ENCODE results near the gene GORASP2. TPM values are rescaled to one million over a fixed set of nuclear protein-coding genes. Genes with fewer than 3 reads are reported as not detected.

The GORASP2 gene
- total and polyA plus RNA-seq, 2 donors (not counting 1 experiment from before 2014, with no cell fraction given): 28.2 to 228 TPM

- H4K20me1 ChIP-seq (ENCODE audit: control insufficient read depth, extremely low read depth, insufficient read depth, low read length): peaks cover 2% of the 10 kb centered on the region
- no peak for DNase-seq (ENCODE audit: low read depth in 2 of 2)
- H3K9ac ChIP-seq (ENCODE audit: insufficient read depth, low read length): no peak overlapping the region
- H3K4me2 ChIP-seq (ENCODE audit: extremely low read depth, insufficient read depth, low read length): no peak overlapping the region
- TF ChIP-seq EZH2 (IDR thresholded peaks at IDR 0.05; ENCODE audit: low read length, missing control alignments): no peak
- no peak for TF ChIP-seq CTCF (conservative IDR thresholded peaks at IDR 0.05 in 1 of 2, IDR thresholded peaks at IDR 0.05 in 1 of 2; ENCODE audit: low read depth in 1 of 2, low read length in 2 of 2)
- H3K27me3 ChIP-seq (ENCODE audit: control insufficient read depth, insufficient read depth, low read length): no peaks in the 10 kb centered on the region
- H3K79me2 ChIP-seq (ENCODE audit: control insufficient read depth, insufficient read depth, low read length): peaks cover 26% of the 10 kb centered on the region
- peaks cover 12% of the 10 kb centered on the region for H3K36me3 ChIP-seq (ENCODE audit: control insufficient read depth, insufficient read depth, low read length)
- H3K4me3 ChIP-seq (replicated peaks in 1 of 4; ENCODE audit: control extremely low read depth in 1 of 4, insufficient read depth in 1 of 4, low read depth in 3 of 4, low read length in 4 of 4): no peak overlapping the region
- H3K4me1 ChIP-seq (ENCODE audit: control insufficient read depth, extremely low read depth, insufficient read depth, low read length): no peaks in the 10 kb centered on the region
- H2AFZ ChIP-seq (ENCODE audit: low read length): no peak overlapping the region
- no peaks in the 10 kb centered on the region for H3K9me3 ChIP-seq (ENCODE audit: control insufficient read depth, insufficient read depth, low read depth, low read length)
- H3K27ac ChIP-seq (ENCODE audit: insufficient read depth, low read length): no peak overlapping the region
These were observed 21.2 kb downstream of the GORASP2 start for GRCh38 chr2:170950221-170950761.

DNA sequence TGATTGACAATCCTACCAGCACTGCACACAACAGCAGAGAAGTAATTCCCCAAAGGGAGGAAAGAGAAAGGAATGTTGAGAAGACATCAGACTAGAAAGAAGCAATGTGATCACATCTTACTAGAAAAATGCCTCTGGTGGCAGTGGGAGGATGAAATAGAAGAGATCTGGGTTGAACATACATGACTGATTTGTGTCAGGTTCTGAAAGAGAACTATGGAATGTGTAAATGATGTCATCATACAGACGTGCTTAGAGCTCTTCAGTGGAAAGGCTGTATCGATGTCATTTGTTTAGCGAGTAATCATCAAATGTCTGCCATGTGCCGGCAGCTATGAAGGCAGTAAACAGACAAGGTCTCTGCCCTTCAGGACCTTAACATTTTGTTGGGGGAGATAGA, 24.9 kb downstream of the GORASP2 start:
- Histone ChIP-seq H3K4me1 (ENCODE audit: control insufficient read depth, extremely low read depth, insufficient read depth, low read length) (no peaks in the 10 kb centered on the region), H3K79me2 (ENCODE audit: control insufficient read depth, insufficient read depth, low read length) (no peaks in the 10 kb centered on the region), H3K27me3 (ENCODE audit: control insufficient read depth, insufficient read depth, low read length) (no peaks in the 10 kb centered on the region), H3K4me3 (replicated peaks in 1 of 4; ENCODE audit: control extremely low read depth in 1 of 4, insufficient read depth in 1 of 4, low read depth in 3 of 4, low read length in 4 of 4) (no peak overlapping the region), H2AFZ (ENCODE audit: low read length) (no peak overlapping the region), H3K9me3 (ENCODE audit: control insufficient read depth, insufficient read depth, low read depth, low read length) (no peaks in the 10 kb centered on the region), H4K20me1 (ENCODE audit: control insufficient read depth, extremely low read depth, insufficient read depth, low read length) (no peaks in the 10 kb centered on the region), H3K4me2 (ENCODE audit: extremely low read depth, insufficient read depth, low read length) (no peak overlapping the region), H3K27ac (ENCODE audit: insufficient read depth, low read length) (no peak overlapping the region), H3K9ac (ENCODE audit: insufficient read depth, low read length) (no peak overlapping the region), H3K36me3 (ENCODE audit: control insufficient read depth, insufficient read depth, low read length) (peaks cover 15% of the 10 kb centered on the region)
- peak in 1 of 2 donors; percentile 14 for DNase-seq (ENCODE audit: low read depth in 2 of 2)
- no peak for TF ChIP-seq CTCF (conservative IDR thresholded peaks at IDR 0.05 in 1 of 2, IDR thresholded peaks at IDR 0.05 in 1 of 2; ENCODE audit: low read depth in 1 of 2, low read length in 2 of 2)
- TF ChIP-seq EZH2 (IDR thresholded peaks at IDR 0.05; ENCODE audit: low read length, missing control alignments): no peak

GRCh38 chr2:170963386-170963785, 34.3 kb downstream of the GORASP2 start:
- DNase-seq (ENCODE audit: low read depth in 2 of 2): no peak
- H3K4me1 ChIP-seq (ENCODE audit: control insufficient read depth, extremely low read depth, insufficient read depth, low read length): no peaks in the 10 kb centered on the region
- H3K36me3 ChIP-seq (ENCODE audit: control insufficient read depth, insufficient read depth, low read length): peaks cover 16% of the 10 kb centered on the region
- TF ChIP-seq EZH2 (IDR thresholded peaks at IDR 0.05; ENCODE audit: low read length, missing control alignments) (no peak), CTCF (conservative IDR thresholded peaks at IDR 0.05 in 1 of 2, IDR thresholded peaks at IDR 0.05 in 1 of 2; ENCODE audit: low read depth in 1 of 2, low read length in 2 of 2) (no peak)
- no peak overlapping the region for H3K27ac ChIP-seq (ENCODE audit: insufficient read depth, low read length)
- no peak overlapping the region for H3K4me2 ChIP-seq (ENCODE audit: extremely low read depth, insufficient read depth, low read length)
- no peaks in the 10 kb centered on the region for H3K79me2 ChIP-seq (ENCODE audit: control insufficient read depth, insufficient read depth, low read length)
- H3K4me3 ChIP-seq (replicated peaks in 1 of 4; ENCODE audit: control extremely low read depth in 1 of 4, insufficient read depth in 1 of 4, low read depth in 3 of 4, low read length in 4 of 4): no peak overlapping the region
- H3K27me3 ChIP-seq (ENCODE audit: control insufficient read depth, insufficient read depth, low read length): no peaks in the 10 kb centered on the region
- no peak overlapping the region for H3K9ac ChIP-seq (ENCODE audit: insufficient read depth, low read length)
- H4K20me1 ChIP-seq (ENCODE audit: control insufficient read depth, extremely low read depth, insufficient read depth, low read length): no peaks in the 10 kb centered on the region
- H2AFZ ChIP-seq (ENCODE audit: low read length): no peak overlapping the region
- no peaks in the 10 kb centered on the region for H3K9me3 ChIP-seq (ENCODE audit: control insufficient read depth, insufficient read depth, low read depth, low read length)
